Measurements from ENCODE around the gene MIA. TPM values are rescaled to one million over a fixed set of nuclear protein-coding genes. Genes with fewer than 3 reads are reported as not detected.

Gene MIA
- total and polyA plus RNA-seq, 9 of the 15 experiments (the other 6 are each of a cell fraction or from before 2014, with no cell fraction given), result 0.21 TPM; not detected in 8

DNA sequence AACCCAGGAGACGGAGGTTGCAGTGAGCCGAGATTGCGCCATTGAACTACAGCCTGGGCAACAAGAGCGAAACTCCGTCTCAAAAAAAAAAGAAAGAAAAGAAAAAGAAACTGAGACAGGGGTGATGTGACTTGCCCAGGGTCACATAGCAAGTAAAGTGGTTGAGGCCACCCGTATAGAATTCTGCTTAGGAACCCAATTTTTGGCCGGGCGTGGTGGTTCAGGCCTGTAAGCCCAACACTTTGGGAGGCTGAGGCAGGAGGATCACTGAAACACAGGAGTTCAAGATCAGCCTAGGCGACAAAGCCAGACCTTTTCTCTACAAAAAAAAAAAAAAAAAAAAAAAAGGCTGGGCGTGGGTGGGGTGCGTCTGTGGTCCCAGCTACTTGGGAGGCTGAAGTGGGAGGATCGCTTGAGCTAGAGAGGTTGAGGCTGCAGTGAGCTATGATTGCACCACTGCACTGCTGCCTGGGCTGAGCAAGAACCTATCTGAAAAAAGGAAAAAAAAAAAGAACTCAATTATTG is 23.0 kb upstream of the MIA start (continued):
- TF ChIP-seq, protein P1, sequence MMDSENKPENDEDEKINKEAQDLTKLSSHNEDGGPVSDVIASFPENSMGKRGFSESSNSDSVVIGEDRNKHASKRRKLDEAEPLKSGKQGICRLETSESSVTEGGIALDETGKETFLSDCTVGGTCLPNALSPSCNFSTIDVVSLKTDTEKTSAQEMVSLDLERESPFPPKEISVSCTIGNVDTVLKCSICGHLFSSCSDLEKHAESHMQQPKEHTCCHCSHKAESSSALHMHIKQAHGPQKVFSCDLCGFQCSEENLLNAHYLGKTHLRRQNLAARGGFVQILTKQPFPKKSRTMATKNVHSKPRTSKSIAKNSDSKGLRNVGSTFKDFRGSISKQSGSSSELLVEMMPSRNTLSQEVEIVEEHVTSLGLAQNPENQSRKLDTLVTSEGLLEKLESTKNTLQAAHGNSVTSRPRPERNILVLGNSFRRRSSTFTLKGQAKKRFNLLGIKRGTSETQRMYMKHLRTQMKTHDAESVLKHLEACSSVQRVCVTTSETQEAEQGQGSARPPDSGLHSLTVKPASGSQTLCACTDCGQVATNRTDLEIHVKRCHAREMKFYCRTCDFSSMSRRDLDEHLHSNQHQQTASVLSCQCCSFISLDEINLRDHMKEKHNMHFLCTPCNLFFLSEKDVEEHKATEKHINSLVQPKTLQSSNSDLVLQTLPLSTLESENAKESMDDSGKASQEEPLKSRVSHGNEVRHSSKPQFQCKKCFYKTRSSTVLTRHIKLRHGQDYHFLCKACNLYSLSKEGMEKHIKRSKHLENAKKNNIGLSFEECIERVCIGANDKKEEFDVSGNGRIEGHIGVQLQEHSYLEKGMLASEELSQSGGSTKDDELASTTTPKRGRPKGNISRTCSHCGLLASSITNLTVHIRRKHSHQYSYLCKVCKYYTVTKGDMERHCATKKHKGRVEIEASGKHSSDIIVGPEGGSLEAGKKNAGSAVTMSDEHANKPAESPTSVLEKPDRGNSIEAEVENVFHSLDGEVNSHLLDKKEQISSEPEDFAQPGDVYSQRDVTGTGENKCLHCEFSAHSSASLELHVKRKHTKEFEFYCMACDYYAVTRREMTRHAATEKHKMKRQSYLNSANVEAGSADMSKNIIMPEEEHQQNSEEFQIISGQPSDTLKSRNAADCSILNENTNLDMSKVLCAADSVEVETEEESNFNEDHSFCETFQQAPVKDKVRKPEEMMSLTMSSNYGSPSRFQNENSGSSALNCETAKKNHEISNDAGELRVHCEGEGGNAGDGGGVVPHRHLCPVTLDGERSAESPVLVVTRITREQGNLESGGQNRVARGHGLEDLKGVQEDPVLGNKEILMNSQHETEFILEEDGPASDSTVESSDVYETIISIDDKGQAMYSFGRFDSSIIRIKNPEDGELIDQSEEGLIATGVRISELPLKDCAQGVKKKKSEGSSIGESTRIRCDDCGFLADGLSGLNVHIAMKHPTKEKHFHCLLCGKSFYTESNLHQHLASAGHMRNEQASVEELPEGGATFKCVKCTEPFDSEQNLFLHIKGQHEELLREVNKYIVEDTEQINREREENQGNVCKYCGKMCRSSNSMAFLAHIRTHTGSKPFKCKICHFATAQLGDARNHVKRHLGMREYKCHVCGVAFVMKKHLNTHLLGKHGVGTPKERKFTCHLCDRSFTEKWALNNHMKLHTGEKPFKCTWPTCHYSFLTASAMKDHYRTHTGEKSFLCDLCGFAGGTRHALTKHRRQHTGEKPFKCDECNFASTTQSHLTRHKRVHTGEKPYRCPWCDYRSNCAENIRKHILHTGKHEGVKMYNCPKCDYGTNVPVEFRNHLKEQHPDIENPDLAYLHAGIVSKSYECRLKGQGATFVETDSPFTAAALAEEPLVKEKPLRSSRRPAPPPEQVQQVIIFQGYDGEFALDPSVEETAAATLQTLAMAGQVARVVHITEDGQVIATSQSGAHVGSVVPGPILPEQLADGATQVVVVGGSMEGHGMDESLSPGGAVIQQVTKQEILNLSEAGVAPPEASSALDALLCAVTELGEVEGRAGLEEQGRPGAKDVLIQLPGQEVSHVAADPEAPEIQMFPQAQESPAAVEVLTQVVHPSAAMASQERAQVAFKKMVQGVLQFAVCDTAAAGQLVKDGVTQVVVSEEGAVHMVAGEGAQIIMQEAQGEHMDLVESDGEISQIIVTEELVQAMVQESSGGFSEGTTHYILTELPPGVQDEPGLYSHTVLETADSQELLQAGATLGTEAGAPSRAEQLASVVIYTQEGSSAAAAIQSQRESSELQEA (IDR thresholded peaks at IDR 0.05; ENCODE audit: low read depth), result no peak
- TF ChIP-seq HNRNPLL (IDR thresholded peaks at IDR 0.05; ENCODE audit: low read depth, low read length, poor library complexity, severe bottlenecking), result no peak

All from K562 (cell line).